ENCODE measurements around the gene LAMA3.

The LAMA3 gene

DNA sequence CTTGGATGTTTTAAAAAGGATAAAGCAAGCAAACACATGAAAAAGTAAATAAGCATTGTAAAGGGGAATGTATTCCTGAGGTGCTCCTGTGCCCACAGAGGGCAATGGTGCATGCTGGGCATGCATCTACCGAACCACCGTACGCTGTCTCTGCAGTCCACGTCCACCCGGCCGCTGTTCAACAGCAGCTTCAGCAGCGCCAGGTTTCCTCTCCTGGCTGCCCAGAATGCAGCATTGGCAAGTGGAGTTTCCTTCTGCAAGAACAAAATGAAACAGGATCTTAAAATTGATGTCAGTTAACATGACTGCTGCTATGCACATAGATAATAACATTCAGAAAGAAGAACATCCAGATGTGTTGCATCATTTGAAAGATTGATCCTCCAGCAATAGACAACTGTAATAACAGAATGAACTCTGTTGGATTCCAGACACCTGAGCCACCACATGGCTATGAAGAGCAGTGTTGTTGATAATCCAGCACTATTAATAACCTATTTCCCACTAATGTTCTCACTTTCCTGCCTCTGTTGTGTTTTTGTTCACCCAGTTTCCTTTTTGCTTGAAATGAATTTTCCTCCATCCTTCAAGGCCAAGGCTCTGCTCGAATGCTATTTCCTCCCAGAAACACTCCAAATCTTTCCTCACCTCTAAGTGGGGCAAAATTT lies 40.2 kb upstream of the LAMA3 start:
- no peak for TF ChIP-seq POLR2AphosphoS5 (IDR thresholded peaks at IDR 0.05; ENCODE audit: low read depth, low read length)
- TF ChIP-seq POU2F2 (IDR thresholded peaks at IDR 0.05; ENCODE audit: low read depth, low read length): no peak
- no peak for TF ChIP-seq PAX5 (IDR thresholded peaks at IDR 0.05; ENCODE audit: insufficient read depth, low read length, severe bottlenecking)
- no peak for TF ChIP-seq POLR2A (IDR thresholded peaks at IDR 0.05; ENCODE audit: low read depth, low read length)
- TF ChIP-seq SPI1 (IDR thresholded peaks at IDR 0.05; ENCODE audit: low read depth, low read length): no peak
- no peak for TF ChIP-seq TAF1 (IDR thresholded peaks at IDR 0.05; ENCODE audit: low read depth, low read length)
- FAIRE-seq: no peak
- DNase-seq (ENCODE audit: insufficient read length, low spot score): no peak

DNA sequence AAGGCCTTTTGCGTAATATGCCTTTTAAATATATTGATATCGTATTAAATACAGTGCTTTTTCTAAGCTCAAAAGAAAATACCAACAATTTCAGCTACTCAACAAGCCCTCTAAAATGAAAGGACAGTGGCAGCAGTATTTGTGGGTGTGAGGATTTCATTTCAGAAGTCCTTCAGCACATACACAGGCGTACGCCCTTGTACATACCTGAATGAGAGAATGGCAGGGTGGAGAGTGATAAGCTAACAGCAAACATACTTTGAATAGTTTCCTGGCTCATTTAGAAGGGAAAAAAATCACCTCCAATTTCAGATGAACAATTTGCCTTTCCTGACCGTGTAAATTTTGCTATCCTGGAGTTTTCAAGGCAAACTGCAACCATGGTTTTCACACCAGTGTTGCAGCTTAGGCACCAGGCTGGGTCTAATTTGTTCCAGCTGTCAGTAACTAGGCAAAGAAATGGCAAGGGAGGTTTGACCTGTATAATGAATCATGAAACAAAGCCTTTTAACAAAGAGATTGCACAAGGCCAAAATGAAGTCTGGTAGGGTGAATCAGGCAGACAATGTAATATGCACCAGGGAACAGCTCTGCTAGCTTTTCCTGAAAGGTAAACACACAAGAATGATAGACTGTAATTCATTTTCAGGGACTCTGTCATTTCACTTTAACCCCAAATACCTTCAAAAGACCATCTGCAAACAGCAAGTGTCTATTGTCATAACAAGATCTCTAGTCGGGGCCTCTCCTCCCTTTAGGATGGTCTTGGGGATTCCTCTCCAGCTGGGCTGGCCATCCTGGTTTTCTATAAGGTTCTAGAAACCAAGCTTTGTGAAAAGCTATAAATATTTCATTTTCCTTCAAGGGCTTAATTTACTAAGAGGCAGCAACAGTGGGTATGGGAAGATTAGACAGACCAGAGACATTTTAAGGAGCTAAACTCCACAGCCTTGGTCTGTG lies 38.0 kb upstream of the LAMA3 start:
- DNase-seq (ENCODE audit: insufficient read length, low spot score): no peak
- no peak for TF ChIP-seq POLR2A (IDR thresholded peaks at IDR 0.05; ENCODE audit: low read depth, low read length)
- no peak for TF ChIP-seq PAX5 (IDR thresholded peaks at IDR 0.05; ENCODE audit: insufficient read depth, low read length, severe bottlenecking)
- no peak for TF ChIP-seq POU2F2 (IDR thresholded peaks at IDR 0.05; ENCODE audit: low read depth, low read length)
- no peak for TF ChIP-seq TAF1 (IDR thresholded peaks at IDR 0.05; ENCODE audit: low read depth, low read length)
- no peak for TF ChIP-seq SPI1 (IDR thresholded peaks at IDR 0.05; ENCODE audit: low read depth, low read length)
- TF ChIP-seq POLR2AphosphoS5 (IDR thresholded peaks at IDR 0.05; ENCODE audit: low read depth, low read length): no peak
- no peak for FAIRE-seq

DNA sequence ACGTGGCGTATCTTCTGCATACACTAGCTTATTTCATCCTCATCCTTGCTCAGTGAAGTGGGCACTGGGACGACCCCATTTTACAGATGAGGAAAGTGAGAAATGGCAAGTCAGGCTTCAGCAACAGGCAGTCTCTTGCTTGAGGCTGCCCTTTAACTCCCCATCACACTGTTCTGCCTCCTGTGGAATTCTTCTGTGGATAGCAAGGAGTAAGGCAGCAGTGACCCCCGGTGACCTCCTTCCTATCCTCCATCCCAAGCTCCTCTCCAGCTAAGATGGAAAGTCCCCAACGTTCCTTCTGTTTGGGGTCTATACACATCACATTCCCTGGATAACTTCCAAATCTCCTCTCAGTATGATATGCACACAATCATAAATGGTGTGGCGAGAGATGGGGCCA lies 37.0 kb upstream of the LAMA3 start:
- no peak for TF ChIP-seq POLR2A (IDR thresholded peaks at IDR 0.05; ENCODE audit: low read depth, low read length)
- no peak for TF ChIP-seq TAF1 (IDR thresholded peaks at IDR 0.05; ENCODE audit: low read depth, low read length)
- no peak for TF ChIP-seq POU2F2 (IDR thresholded peaks at IDR 0.05; ENCODE audit: low read depth, low read length)
- TF ChIP-seq SPI1 (IDR thresholded peaks at IDR 0.05; ENCODE audit: low read depth, low read length): no peak
- no peak for TF ChIP-seq POLR2AphosphoS5 (IDR thresholded peaks at IDR 0.05; ENCODE audit: low read depth, low read length)
- DNase-seq (ENCODE audit: insufficient read length, low spot score) (no peak), FAIRE-seq (no peak)

DNA sequence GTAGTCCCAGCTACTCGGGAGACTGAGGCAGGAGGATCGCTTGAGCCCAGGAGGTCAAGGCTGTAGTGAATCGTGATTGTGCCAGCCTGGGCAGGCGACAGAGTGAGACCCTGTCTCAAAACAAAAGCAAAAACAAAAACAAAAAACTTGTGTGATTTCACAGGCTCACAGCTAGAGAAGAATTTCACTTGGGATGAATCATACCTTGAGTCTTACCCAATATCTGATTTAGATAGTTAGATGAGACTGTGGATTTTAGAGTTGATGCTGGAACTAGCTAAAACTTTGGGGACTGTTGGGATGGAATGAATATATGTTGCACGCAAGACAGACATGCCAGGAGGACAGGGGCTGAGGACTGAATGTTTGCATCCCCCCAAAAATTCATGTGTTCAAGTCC lies 31.0 kb upstream of the LAMA3 start:
- no peak for DNase-seq (ENCODE audit: insufficient read length, low spot score)

DNA sequence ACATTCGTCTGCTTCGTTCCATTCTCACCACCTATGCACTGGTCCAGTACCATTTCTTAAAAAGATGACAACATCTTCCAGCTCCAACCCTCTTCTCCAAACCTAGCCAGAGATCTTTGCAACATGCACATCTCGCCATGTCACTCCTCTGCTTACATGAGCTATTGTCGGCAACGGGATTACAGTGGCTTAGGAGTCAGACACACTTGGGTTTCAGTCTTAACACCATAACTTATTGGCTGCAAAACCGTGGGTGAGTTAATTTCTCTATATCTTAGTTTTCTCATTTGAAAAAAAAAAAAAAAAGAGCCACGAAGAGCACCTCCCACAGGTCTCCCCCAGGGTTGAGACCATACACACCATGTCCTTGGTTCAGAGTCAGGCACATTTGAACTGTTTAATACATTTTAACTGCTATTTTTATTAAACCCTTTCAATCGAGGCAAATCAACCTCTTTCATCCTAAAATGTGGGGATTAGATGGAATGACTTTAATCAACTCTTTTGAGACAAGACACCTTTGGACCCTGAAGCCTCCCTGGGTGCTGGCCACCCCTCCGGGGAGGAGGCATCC lies 27.4 kb upstream of the LAMA3 start:
- no peak for DNase-seq (ENCODE audit: insufficient read length, low spot score)
- TF ChIP-seq POLR2AphosphoS5 (IDR thresholded peaks at IDR 0.05; ENCODE audit: low read depth, low read length): no peak
- no peak for TF ChIP-seq POLR2A (IDR thresholded peaks at IDR 0.05; ENCODE audit: low read depth, low read length)
- TF ChIP-seq POU2F2 (IDR thresholded peaks at IDR 0.05; ENCODE audit: low read depth, low read length): no peak
- no peak for TF ChIP-seq SPI1 (IDR thresholded peaks at IDR 0.05; ENCODE audit: low read depth, low read length)
- TF ChIP-seq TAF1 (IDR thresholded peaks at IDR 0.05; ENCODE audit: low read depth, low read length): no peak
- no peak for TF ChIP-seq PAX5 (IDR thresholded peaks at IDR 0.05; ENCODE audit: insufficient read depth, low read length, severe bottlenecking)
- FAIRE-seq: no peak

More for the DNA sequence above, 31.0 kb upstream of the LAMA3 start:
- TF ChIP-seq POLR2A (IDR thresholded peaks at IDR 0.05; ENCODE audit: low read depth, low read length) (no peak), POLR2AphosphoS5 (IDR thresholded peaks at IDR 0.05; ENCODE audit: low read depth, low read length) (no peak), POU2F2 (IDR thresholded peaks at IDR 0.05; ENCODE audit: low read depth, low read length) (no peak), PAX5 (IDR thresholded peaks at IDR 0.05; ENCODE audit: insufficient read depth, low read length, severe bottlenecking) (no peak), SPI1 (IDR thresholded peaks at IDR 0.05; ENCODE audit: low read depth, low read length) (no peak), TAF1 (IDR thresholded peaks at IDR 0.05; ENCODE audit: low read depth, low read length) (no peak)
- no peak for FAIRE-seq

DNA sequence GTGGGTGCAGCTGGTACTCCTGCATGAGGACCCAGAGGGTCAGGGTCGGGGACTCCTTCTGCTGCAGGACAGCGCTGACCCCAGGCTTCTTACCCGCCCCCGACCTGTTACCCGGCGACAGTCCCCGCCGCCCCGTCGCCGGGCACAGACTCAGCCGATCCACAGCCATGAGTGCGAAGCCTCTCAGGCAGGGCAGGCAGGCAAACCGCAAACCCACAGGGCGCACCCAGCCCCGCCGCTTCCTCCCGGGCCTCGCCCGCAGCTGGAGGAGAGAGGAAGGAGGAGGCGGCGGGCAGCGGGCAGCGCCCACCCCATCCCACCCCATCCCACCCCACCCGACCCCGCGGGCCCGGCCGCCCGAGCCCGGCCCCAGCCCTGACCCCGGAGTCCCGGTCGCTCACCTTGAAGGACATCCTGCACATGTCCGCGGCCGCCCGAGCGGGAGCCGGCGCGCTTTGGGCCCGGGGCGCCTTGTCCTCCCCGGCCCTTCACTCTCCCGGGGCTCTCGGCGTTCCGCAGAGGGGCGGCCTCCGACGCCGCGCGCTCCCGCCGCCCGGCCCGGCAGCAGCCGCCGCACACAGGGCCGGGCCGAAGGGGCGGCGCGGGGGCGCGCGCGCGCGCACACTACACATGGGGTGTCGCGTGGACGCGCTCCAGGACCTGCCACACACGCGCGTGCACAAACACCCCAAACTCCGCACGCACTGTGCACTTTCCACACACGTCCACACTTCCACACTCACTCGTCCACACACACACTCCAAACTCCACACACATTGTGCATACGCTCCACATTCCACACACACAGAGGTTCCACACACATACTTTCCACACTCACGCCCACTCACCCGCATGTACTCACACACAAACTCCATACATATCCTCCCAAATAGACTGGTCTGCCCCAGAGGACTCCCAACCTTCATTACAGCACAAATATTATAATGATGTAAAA lies 26.7 kb upstream of the LAMA3 start, which contains the start of gene ANKRD29:
Gene ANKRD29 (minus strand): TSS at position 603 of the 955 bp plus-strand sequence. CDS start 181 bp downstream, at position 422.
- TF ChIP-seq POLR2A (IDR thresholded peaks at IDR 0.05; ENCODE audit: low read depth, low read length) (no peak), PAX5 (IDR thresholded peaks at IDR 0.05; ENCODE audit: insufficient read depth, low read length, severe bottlenecking) (no peak), TAF1 (IDR thresholded peaks at IDR 0.05; ENCODE audit: low read depth, low read length) (no peak), POU2F2 (IDR thresholded peaks at IDR 0.05; ENCODE audit: low read depth, low read length) (no peak), SPI1 (IDR thresholded peaks at IDR 0.05; ENCODE audit: low read depth, low read length) (no peak), POLR2AphosphoS5 (IDR thresholded peaks at IDR 0.05; ENCODE audit: low read depth, low read length) (no peak)
- peak; percentile 41 for DNase-seq (ENCODE audit: insufficient read length, low spot score)
- peak; percentile 9 for FAIRE-seq

DNA sequence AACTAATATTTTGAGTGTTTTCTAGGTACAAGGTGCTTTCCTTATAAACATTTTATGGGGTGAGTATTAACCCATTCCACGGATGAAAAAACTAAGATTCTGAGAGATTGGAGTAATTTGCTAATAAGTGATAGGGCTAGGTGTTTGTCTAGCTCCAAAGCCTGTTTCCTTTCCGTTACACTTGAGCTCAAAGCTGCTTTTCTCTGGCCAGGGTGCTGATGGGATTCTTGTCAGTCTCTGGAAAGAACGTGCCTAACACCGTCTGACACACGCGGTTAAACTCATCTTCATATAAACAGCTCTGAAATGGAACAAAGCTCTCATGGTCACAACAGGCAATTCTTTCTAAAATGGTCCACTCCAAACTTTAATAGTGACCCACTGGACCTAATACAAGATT lies 24.6 kb upstream of the LAMA3 start:
- DNase-seq (ENCODE audit: insufficient read length, low spot score) (no peak), FAIRE-seq (no peak)
- no peak for TF ChIP-seq POLR2AphosphoS5 (IDR thresholded peaks at IDR 0.05; ENCODE audit: low read depth, low read length)
- no peak for TF ChIP-seq TAF1 (IDR thresholded peaks at IDR 0.05; ENCODE audit: low read depth, low read length)
- TF ChIP-seq PAX5 (IDR thresholded peaks at IDR 0.05; ENCODE audit: insufficient read depth, low read length, severe bottlenecking): no peak
- TF ChIP-seq POU2F2 (IDR thresholded peaks at IDR 0.05; ENCODE audit: low read depth, low read length): no peak
- no peak for TF ChIP-seq SPI1 (IDR thresholded peaks at IDR 0.05; ENCODE audit: low read depth, low read length)
- no peak for TF ChIP-seq POLR2A (IDR thresholded peaks at IDR 0.05; ENCODE audit: low read depth, low read length)

DNA sequence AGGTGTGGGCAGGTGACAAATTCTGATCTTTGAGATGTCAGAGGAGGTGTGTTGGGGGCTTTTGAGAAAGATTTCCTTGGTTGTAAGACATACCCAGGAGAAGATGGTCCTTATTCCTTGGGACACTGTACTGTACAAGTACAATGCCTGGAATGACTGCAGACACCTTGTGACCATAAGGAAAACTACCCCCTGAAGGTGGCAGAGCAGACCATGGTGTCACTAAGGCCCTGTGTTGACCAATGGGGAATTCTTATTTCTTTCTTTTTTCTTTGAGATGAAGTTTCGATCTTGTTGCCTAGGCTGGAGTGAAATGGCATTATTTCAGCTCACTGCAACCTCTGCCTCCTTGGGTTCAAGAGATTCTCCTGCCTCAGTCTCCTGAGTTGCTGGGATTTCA lies 22.1 kb upstream of the LAMA3 start:
- no peak for DNase-seq (ENCODE audit: insufficient read length, low spot score)
- FAIRE-seq: no peak
- no peak for TF ChIP-seq SPI1 (IDR thresholded peaks at IDR 0.05; ENCODE audit: low read depth, low read length)
- TF ChIP-seq PAX5 (IDR thresholded peaks at IDR 0.05; ENCODE audit: insufficient read depth, low read length, severe bottlenecking): no peak
- no peak for TF ChIP-seq POU2F2 (IDR thresholded peaks at IDR 0.05; ENCODE audit: low read depth, low read length)
- no peak for TF ChIP-seq POLR2AphosphoS5 (IDR thresholded peaks at IDR 0.05; ENCODE audit: low read depth, low read length)
- TF ChIP-seq TAF1 (IDR thresholded peaks at IDR 0.05; ENCODE audit: low read depth, low read length): no peak
- no peak for TF ChIP-seq POLR2A (IDR thresholded peaks at IDR 0.05; ENCODE audit: low read depth, low read length)

Measured in GM12891 (cell line).